Activated CD4-positive, alpha-beta T cell treated with anti-CD3 and anti-CD28 coated beads for 48 hours (primary cell): ENCODE data around the gene AMER2.
"Not testable (repeated sequence)": the region's sequence is repeated elsewhere in the genome, so short reads cannot be mapped to it uniquely, and the experiment has no call there.

Source experiments
- DNase-seq: peaks from one replicate; pipeline ENCODE4 v3.0.0-alpha.2; 2020

Gene AMER2

DNA sequence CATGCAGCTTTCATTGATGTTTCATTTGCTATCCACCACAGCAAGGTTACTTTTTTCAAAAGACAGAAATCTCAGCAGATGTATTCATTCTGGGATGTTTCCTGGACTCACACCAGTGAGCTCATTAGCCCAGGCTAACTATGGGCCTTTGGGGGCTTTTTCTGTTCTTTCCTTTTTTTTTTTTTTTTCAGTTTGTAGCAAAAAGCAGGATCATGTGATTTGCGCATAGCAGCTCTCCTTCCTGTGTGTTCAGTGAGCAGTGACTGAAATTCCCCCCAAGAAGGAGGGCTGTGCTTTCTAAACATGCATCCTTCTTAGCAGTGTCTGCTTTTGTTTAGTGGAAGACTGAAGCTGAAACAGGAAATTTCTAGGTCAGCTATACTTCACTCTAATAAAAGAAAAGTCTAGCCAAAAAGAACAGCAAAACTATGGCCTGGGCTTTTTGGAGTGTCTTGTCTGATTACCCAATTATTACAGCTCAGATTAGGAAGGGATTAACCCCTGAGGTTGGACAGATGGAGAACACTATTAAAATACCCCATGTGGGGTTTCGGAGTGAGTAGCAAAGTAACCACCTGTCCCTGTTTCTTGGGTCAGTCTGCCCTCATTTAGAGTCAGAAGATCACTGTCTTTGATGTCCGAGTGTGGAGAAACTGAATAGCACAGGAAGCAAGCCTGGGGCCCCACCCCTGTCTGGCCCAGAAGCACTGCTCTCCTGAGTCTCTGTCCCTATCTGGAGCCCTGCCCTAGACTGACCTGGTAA, 8.9 kb upstream of the AMER2 start:
- DNase-seq, result no peak

DNA sequence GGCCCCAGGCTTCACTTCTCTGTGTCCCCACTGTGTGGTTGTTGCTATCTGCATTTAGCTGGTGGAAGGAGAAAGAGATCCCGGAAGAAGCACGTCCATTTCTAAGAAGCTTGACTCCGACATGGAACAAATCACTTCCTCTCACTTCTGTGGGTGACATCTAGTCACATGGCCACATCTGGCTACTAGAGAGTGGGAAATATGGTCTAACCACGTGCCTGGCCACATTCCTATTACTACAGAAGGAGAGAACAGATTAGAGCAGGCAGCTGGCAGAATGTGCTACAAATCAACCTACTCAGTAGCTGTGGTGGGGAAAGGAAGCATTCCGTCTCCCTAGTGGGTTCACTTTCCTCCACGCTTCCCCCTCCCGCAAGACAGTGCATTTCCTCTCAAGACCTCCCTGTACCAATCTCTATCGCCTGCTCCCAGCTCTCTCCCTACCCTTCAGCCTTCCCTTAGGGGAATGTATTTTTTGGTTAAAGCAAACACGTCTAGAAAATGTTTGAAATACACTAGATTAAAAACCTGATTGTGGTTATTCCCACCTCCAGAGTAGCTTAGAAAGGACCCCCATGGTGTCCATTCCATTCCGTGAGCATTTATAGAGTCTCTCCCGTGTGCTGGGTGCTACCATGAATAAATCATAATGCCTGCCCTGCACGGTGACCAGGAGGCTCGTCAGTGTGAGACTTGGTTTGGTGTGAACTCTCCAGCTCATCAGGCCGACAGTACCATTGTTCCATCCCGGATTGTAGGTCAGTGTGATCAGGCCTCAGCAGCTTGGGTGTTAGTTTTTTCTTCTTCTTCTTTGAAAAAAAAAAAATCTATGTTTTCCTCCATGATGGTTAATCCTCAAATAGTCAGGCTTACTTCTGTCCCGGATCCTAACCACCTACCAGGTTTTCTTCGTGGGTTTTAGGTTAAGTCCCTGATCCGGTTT, 8.0 kb upstream of the AMER2 start:
- DNase-seq, result no peak

DNA sequence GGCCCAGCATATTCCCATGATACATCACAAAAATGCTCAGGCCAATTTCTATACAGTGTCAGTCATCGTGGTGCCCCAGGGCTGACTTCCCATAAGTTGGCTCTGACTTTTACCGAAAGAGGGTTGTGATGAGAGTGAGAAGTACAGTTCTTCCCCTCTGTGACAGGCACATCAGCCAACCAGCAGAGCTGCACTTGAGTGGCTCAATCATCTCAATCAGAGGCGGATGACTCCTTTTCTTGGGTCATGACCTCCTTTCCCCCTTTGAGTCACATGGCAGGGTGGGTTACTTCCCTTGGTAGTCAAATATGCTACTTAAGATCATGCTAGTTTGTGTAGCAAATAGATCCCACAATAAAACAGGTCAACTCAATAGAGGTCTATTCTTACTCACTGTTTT, 6.9 kb upstream of the AMER2 start:
- DNase-seq, result no peak

DNA sequence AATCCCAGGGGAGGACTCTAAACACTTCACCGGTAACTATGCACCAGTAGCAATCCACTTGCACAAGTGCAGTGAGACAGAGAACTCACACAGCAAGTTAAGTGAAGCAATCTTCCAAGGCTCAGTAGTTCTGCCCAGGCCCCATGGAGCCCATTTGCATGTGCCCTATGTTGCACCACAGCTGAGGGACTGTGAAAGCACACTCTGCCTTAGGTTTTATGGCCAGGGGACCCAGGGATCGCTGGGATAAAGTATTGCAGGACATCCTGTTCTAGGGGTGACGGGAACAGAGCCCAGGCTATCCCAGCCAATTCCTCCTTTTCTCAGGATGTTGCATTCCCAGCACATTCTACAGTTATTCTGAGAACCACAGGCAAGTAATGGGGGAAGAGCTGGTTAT, 6.0 kb upstream of the AMER2 start:
- DNase-seq, result no peak

DNA sequence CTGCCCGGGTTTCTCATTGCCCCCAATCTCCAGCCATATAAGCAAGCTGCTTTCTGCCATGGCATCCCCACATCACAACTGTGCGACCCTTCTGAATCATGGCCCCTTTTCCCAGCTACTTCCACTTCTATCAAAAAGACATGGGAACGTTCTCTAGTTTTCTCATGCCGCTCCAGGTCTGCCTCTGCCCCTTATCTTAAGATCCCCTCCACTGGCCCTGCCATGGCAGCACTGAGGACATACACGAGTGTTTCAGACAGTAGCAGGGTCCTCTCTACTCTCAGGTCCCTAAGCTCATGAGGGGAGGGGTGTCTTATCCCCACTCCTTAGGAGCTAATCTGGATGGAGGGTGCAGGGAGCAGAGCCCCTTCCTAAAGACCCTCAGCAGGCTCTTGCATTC, 5.5 kb upstream of the AMER2 start:
- no peak for DNase-seq

DNA sequence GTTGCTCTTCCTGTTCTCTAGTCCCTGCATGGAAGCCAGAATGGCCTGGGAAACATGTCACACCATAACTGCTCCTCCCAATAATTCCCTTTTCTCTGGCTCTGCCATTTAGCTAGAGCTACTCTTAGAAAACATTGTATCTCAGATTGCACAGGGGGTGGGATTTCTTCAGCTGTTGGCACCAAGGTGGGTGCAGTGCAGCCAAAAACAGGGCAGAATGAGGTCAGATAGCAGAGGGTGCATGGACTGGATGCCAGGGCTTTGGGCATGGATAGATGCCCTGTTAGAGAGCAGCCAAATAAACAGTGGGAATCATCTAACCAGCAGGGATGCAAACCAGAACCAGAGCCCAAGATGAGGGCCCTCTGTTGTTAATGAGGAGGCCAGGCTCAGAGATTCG, 4.9 kb upstream of the AMER2 start:
- no peak for DNase-seq

DNA sequence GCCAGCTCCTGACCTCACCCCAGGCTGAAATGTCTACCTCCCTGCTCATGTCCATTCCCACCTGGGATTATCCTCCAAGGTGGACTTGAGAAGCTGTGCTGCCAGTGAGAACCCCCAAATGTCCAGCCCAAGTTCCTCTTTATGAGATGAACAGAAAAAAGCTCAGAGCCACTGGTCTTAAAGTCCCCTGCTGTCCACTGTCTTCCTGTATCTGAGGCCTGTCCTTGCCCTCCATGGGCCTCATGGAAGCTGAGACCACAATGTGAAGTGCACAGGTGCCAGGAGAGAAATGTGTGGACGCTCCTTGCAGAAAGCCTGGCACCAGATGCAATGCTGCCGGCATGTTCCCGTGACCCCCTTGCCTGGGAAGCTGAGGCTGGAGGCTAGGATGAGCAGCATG, 3.3 kb upstream of the AMER2 start:
- no peak for DNase-seq

DNA sequence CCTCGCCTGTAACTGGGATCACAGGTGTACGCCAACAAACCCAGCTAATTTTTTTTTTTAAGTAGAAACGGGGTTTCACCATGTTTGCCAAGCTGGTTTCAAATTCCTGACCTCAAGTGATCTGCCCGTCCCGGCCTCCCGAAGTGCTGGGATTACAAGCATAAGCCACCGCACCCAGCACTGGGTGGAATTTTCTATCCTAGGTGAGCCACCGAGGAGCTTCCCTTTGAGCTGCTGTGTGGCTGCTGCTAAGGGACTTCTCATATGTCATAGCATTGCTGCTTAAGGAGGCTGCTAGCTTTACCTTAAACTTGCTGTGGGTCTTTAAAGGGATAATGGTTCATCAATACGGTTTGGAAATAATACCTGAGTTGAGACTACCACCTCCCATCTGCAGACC, 2.9 kb upstream of the AMER2 start:
- DNase-seq, result no peak

DNA sequence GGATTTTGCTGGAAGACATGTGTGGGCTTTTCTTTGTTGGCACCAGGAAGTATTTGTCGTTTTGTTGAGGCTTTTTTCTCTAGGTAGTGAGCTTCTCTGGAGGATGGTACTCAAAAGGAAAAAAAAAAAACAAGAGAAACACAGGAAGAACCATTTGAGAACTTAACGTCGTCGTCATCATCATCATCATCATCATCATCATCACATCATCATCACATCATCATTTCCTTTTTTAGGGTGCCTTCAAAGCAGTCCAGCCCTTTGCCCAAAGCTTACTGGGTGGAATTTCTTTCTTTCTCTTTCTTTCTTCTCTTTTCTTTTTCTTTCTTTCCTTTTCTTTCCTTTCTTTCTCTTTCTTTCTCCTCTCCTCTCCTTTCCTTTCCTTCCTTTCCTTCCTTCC, 2.2 kb upstream of the AMER2 start:
- DNase-seq, result no peak

DNA sequence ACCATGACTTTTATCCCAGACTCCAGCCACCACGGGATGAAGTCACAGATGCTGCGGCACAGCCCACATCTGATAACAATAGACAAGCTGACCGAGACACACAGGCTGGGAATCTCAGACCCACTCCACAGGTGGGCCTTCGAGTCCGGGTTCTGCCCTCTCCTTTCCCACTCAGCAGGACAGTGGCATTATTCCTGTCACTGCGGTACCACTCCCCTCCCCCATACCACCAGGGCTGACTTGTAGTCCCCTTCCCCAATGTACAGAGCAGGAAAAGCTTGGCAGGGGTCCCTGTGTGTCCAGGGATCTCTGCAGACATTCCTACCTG, 179 bp upstream of the AMER2 start:
- no peak for DNase-seq

DNA sequence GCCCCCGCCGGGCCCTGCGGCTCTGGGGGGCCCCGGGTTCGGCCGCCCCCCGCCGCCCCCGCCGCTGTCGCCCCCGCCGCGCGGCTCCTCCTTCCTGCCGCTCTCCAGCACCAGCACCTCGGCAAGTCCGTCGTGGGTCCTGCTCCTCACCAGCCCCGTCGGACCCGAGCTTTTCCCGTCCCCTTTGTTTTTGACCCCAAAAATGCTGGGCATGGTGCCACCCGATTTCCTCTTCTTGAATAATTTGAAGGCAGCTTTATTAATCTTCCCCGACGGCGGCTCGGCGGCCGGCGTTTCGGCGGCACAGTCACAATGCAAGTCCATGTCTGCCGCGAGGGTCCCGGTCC, 945 bp downstream of the AMER2 start:
- no peak for DNase-seq

DNA sequence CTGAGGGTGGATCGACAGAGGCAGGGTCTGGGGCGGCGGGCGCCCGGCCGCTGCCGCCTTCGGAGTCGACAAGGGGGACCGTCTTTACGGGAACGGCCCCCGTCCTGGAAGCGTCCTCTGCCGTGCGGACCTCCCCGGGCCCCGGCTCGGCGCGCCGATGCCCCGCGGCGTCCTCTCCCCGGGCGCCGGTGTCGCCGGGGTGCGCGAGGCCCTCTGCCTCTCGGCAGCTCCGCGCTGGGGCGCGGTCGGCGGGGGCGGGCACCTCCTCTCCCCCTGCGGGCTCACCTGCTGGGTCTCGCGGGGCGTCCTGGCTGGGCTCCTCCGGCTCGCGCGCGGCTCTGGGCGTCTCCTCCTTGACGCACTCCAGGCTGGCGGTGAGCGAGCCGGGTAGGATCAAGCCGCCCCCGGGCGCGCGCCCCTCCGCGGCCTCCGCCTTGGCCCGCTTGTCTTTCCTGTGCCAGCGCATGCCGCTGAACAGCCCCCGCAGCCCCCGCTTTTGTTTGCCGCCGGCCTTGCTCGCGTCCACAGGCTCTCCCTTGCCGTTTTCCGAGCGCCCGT, 1.5 kb downstream of the AMER2 start:
- peak; percentile 7 for DNase-seq

DNA sequence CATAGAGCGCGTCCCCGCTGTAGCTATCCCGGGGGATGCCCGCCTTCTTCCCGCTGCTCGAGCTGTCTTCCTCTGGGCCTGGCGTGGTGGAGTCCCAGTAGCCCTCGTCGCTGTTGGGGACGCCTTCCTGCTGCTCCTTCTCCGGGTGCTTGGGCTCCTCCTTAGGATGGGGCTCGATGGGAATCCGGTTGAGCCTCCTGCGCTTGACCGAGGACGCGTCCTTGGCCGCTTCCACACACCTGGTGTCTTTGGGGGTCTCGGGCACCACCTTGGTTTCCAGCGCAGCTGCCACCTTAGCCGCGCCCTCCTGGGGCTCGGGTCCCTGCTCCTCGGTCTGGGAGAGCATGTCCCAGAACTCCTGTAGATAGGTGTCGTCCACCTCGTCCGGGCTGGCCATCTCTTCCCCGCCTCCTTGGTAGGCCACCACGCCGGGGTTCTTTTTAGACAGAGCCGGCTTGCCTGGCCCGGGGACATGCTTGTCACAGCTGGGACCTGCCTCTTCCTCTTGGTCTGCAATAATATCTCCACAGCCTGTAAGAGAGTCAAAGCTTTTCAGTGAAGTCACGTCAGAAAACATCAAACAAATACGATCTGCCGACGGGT, 2.0 kb downstream of the AMER2 start:
- no peak for DNase-seq

DNA sequence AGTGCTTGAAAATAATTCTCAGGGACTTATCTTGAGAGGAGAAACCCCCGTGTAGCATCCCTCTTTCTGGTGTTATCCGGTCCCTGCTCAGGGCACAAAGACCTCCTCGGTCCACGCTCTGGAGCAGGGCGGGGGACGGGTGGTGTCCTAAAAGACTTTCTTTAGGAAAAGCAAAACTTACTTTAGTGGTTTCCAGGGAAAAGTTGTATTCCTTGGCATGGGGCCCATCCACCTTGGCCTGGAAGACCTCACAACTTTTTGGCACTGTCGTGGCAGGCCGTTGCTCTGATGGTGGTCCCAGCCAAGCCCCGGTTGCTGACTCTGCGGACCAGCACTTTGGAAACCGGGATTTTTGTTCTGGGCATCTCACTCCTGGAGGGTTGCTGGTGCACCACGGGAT, 2.7 kb downstream of the AMER2 start:
- no peak for DNase-seq

DNA sequence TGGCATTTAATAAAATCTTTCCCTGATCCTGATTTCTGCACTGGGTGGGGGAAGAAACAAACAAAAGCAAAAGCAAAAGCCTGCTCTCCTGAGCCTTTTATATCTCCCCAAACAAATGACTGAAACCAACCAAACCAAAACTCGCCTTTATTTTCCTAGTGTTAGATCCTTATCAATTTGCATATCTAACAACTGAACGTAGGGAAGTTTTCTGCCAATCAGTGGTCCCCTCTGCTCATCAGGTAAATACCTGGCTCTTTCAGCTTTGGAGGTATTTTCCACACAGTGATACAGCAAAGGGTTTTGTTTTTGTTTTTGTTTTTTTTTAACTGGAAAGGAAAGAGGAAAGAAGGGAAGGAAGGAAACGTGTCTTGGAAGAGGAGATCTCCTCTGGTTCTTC, 3.3 kb downstream of the AMER2 start:
- no peak for DNase-seq

DNA sequence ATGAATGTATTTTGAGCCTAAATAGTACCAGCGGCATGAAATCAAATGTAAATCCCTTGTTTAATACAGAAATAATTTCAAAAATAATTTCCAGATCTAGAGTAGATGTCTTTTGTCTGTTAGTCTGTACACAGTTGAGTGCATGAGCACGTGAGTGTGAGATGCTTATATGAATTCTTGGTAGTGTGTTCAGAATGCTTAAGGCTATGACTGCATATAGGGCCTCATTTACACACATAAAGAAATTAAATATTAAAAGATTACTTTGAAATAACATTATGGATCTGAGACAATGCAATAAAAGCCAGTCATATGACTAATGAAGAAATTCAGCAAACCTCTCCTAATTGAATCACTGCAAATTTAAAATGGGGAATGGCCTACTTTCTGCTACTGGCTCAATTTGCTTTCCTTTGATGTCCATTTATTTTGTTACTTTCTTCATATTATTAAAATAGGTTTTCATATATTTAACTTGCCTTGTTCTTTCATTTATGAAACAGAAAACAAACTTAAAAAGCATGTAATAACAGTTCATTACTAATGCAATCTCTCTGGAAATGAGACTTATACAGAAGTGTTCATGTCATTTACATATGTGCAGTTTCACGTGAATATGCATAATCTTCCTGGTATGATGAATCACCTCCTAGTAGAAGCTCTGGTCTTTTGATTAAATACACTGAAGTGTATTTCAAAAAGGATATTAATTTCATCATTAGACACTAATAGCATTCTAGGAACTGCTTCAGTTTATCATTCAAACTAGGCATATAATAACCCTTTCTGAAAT, 4.5 kb downstream of the AMER2 start:
- DNase-seq, result no peak

DNA sequence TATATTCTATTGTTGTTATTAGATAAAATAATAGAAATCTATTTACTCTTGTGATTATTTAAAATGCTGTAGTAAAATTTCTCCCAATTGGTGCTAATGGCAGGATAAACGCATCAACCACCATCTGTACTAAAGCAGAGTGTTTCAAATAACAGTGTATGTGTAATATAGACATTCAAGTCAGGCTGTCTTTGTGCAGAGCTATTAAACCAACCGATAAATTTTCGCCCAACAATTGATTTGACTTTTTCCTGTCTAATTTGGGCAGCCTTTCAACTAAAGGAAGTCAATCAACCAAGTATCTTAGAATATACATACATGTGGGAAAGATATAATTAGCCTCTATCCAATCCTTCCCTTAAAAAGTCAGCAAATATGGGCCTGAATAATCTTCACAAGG, 5.8 kb downstream of the AMER2 start:
- no peak for DNase-seq

DNA sequence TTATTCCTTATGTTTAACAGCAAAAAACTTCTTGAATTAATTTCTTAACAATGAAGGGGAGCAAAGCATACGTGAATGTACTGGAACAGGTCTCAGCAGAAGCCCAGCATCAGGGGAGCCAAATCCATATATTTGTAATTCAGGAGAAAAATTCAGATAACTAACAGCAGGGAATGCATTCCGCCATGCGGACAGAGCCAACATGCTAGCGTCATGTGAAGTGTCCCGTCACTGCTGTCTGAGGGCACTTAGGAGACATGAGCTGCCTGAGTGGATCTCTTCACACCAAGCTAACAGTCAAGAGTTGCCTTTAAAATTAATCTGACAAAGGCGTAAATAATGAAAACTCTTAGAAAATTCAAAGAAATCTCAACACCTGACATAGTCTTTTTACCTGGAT, 6.4 kb downstream of the AMER2 start:
- DNase-seq, result no peak

DNA sequence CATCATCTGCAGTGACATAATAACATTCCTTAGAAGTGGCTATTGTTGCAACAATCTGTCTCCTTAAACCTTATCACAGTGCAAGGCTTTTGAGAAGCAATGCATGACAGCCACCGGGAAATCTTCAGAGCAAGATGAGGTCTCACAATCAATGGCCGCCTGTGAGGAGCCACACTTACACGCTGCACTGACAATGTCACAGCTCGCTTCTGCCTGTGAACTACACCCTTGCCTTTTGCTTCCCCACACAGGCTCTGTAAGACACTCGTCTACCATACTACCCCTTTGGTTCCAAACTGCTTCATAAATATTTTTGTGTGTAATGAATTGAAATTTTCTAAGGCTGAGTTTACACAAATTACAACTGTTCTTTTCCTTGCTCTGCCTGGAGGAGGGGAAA, 6.9 kb downstream of the AMER2 start:
- DNase-seq, result not testable (repeated sequence)

DNA sequence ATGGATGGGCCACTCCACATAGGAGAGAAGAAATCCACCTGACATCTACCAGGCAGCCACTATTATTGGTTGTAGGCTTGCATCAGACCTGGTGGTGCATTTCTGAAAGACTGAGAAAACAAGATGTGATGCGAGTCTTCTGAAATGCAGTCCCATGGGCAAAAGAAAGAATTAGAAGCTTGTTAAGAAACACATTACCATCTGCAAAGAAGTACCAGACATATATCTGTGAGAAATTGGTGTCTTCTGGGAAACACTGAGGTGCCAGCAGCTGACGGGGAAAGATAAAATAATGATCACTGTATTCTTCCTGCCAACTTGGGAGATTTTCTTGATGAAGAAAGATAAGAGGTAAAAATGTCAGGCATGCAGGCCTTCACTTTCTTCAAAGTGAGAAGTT, 14.4 kb downstream of the AMER2 start:
- no peak for DNase-seq

DNA sequence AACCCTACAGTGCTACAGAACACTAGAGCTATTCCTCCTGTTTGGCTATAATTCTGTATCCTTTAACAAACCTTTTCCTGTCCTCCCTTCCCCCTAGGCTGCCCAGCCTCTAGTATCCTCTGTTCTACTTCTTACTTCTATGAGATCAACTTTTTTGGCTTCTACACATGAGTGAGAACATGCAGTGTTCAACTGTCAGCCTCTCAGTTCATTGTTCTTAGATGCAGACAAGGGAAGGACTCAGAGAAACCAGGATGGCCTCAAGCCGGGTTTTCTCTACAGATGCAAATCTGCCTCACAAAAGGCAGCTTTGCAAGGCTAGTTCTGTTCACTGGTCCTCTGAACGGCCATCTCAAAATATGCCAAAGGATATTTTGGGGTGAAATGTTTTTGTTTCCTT, 18.4 kb downstream of the AMER2 start:
- no peak for DNase-seq

DNA sequence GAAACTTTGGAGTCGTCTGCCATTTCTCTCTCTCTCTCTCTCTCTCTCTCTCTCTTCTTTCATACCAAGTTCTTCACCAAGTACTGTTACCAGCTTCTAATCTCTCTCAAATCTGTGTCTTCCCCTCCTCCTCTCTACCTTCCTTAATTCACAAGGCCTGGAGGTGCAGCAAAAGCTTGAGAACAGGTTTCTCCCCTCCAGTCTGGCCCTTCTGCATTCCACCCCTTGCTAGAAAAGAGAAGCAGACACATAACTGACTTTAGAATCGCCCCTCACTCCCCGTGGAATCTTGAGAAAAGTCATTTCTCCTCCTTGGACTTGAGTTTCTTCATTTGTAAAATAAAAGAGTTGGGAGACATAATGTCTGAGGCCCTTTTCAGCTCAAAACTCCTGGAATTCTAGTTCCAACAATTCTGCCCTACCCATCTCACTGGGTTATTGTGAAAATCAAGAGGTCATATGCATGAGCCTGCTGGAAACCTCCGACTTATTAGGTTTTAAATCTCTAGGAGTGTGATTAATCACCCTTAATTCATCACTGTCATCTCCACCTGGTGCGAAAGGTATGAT, 20.4 kb downstream of the AMER2 start:
- no peak for DNase-seq

DNA sequence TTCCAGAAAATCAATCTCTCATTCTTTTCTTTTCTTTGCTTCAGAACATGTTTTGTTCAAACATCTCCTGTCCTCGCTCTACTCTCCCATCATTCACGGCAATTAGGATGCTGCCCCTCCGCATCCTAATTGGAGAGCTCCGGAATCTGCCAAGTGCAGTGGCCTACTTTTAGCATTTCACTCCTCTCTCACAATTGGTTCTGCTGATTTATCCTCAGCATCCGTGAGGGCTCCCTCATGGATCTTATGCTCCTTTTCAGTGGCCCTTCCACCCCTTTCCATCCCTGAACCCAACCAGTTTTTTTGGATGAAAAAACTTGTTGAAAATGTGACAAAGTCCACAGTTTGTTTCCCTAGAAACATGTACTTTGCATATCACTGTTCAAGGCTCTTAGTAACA, 22.4 kb downstream of the AMER2 start:
- DNase-seq, result no peak
